CD4-positive, alpha-beta T cell (primary cell): ENCODE data around the gene EARS2. TPM values are rescaled to one million over a fixed set of nuclear protein-coding genes. Genes with fewer than 3 reads are reported as not detected.

Experiments used
- ATAC-seq: fragments of 200-7000 bp; cut with Tn5 transposase; one replicate; pipeline ENCODE4 v1.10.0; 2022; ENCODE audit warnings: mild to moderate bottlenecking; ENCODE audit not compliant: poor library complexity
- CTCF ChIA-PET: fragments of 350-600 bp; sonication (Branson Sonifier 250); formaldehyde crosslinking; loops from one replicate; lab custom pipeline; 2021; ENCODE audit warnings: antibody characterized with exemption, inconsistent platforms; lab: Charles Lee
- POLR2A ChIA-PET: fragments of 350-600 bp; sonication (Branson Sonifier 250); formaldehyde crosslinking; loops from one replicate; lab custom pipeline; 2021; ENCODE audit warnings: antibody characterized with exemption, inconsistent platforms; lab: Charles Lee
- DNase-seq, 14 experiments: peaks; one replicate each; pipeline ENCODE4 v3.0.0-alpha.2; 2013 to 2020; ENCODE audit warnings: mixed read lengths in 2 of 14
- H3K27ac ChIP-seq, 2 donors: one replicate each; pipeline versions ENCODE4 v1.5.1 to v1.7.0; 2013; ENCODE audit warnings: low read length in 2 of 2, low read depth in 1 of 2, mild to moderate bottlenecking in 1 of 2
- H3K27me3 ChIP-seq, 2 experiments: 1 replicate in 1 of 2; 2 replicates in 1 of 2; pipeline versions ENCODE4 v1.6.1 to v1.7.0; 2013; ENCODE audit warnings: low read length in 2 of 2, control low read depth in 1 of 2, mild to moderate bottlenecking in 1 of 2, moderate library complexity in 1 of 2; ENCODE audit not compliant: insufficient read depth in 2 of 2, control insufficient read depth in 1 of 2
- H3K36me3 ChIP-seq: one replicate; pipeline ENCODE4 v1.6.1; 2013; ENCODE audit warnings: low read length, control low read depth; ENCODE audit not compliant: insufficient read depth
- H3K4me1 ChIP-seq: one replicate; pipeline ENCODE4 v1.6.1; 2013; ENCODE audit warnings: low read length, control low read depth; ENCODE audit not compliant: insufficient read depth
- H3K4me3 ChIP-seq: one replicate; pipeline ENCODE4 v1.5.1; 2013; ENCODE audit warnings: mild to moderate bottlenecking, low read length, moderate library complexity
- H3K9me3 ChIP-seq, 2 experiments: 1 replicate in 1 of 2; 2 replicates in 1 of 2; pipeline versions ENCODE4 v1.6.1 to v1.7.0; 2013; ENCODE audit warnings: low read length in 2 of 2, mild to moderate bottlenecking in 2 of 2, control low read depth in 1 of 2, moderate library complexity in 1 of 2; ENCODE audit not compliant: control insufficient read depth in 1 of 2, insufficient read depth in 1 of 2
- H3K27ac Mint-ChIP-seq: one replicate; pipeline ENCODE4 v1.8.0; 2020; ENCODE audit warnings: mixed read lengths
- H3K27me3 Mint-ChIP-seq: one replicate; pipeline ENCODE4 v1.8.0; 2021; ENCODE audit warnings: mixed read lengths
- H3K36me3 Mint-ChIP-seq: one replicate; pipeline ENCODE4 v1.8.0; 2021; ENCODE audit warnings: low read depth, mixed read lengths
- H3K4me1 Mint-ChIP-seq: one replicate; pipeline ENCODE4 v1.8.0; 2021; ENCODE audit warnings: low read depth, mixed read lengths
- H3K4me3 Mint-ChIP-seq: one replicate; pipeline ENCODE4 v1.8.0; 2020; ENCODE audit warnings: mild to moderate bottlenecking, mixed read lengths
- H3K9me3 Mint-ChIP-seq: one replicate; pipeline ENCODE4 v1.8.0; 2020; ENCODE audit warnings: mixed read lengths
- intact Hi-C, 2 experiments: fragments of 100-400 bp; cut with DNase I in 1 of 2; cut with micrococcal nuclease in 1 of 2; formaldehyde crosslinking; loops; one replicate each; pipeline versions ENCODE4 v1.15.1 to v1.9.0; 2023 to 2025; cut with DNase I, micrococcal nuclease
- total RNA-seq, 174 experiments: library from RNA in 2 of 174; stranded (reverse) in 2 of 174; gene quantifications; one replicate each; pipeline ENCODE4 v1.2.3 and lab custom pipeline; 2021 to 2026
- TF ChIP-seq, protein P1 (sequence below): fragments of 200-600 bp; IDR thresholded peaks from one replicate; pipeline ENCODE4 v1.8.0; 2022; ENCODE audit warnings: antibody characterized with exemption, mild to moderate bottlenecking

The EARS2 gene
- total RNA-seq, 2 experiments from 2014 or later = 7.9 to 8.0 TPM

DNA sequence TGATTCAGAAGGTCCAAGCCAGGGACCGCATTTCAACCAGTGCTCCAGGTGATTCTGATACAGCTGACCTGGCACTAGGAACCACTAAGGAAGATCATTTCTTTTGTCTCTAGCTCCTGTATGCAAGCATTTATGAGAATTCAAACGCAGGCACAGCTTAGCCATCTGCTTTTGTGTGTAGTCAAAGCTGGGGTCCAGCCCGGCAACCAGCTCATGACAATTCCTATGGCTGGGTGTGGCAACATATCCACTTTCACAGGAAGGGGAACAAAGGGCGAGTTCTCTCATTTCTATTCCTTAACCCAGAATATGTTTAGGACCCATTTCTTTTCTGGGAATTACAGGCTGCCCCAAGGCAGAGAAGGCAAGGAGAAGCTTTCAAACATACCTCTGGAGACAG, 76.9 kb downstream of the EARS2 start:
- Mint-ChIP-seq H3K27me3 (no peaks in the 10 kb centered on the region), H3K4me3 (no peak overlapping the region), H3K9me3 (no peaks in the 10 kb centered on the region), H3K36me3 (peaks cover 92% of the 10 kb centered on the region), H3K27ac (peak overlapping the region; percentile 17), H3K4me1 (no peaks in the 10 kb centered on the region)
- DNase-seq (no peak), ATAC-seq (no peak)
- TF ChIP-seq, protein P1, sequence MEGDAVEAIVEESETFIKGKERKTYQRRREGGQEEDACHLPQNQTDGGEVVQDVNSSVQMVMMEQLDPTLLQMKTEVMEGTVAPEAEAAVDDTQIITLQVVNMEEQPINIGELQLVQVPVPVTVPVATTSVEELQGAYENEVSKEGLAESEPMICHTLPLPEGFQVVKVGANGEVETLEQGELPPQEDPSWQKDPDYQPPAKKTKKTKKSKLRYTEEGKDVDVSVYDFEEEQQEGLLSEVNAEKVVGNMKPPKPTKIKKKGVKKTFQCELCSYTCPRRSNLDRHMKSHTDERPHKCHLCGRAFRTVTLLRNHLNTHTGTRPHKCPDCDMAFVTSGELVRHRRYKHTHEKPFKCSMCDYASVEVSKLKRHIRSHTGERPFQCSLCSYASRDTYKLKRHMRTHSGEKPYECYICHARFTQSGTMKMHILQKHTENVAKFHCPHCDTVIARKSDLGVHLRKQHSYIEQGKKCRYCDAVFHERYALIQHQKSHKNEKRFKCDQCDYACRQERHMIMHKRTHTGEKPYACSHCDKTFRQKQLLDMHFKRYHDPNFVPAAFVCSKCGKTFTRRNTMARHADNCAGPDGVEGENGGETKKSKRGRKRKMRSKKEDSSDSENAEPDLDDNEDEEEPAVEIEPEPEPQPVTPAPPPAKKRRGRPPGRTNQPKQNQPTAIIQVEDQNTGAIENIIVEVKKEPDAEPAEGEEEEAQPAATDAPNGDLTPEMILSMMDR = no peak
- Histone ChIP-seq H3K36me3 (peaks cover 83% of the 10 kb centered on the region), H3K27me3 (no peaks in the 10 kb centered on the region), H3K27ac (no peak overlapping the region), H3K9me3 (no peaks in the 10 kb centered on the region), H3K4me3 (no peak overlapping the region), H3K4me1 (no peaks in the 10 kb centered on the region)
- intact Hi-C loops = no loop called here
- ChIA-PET CTCF (no interaction called here), POLR2A (no interaction called here)

DNA sequence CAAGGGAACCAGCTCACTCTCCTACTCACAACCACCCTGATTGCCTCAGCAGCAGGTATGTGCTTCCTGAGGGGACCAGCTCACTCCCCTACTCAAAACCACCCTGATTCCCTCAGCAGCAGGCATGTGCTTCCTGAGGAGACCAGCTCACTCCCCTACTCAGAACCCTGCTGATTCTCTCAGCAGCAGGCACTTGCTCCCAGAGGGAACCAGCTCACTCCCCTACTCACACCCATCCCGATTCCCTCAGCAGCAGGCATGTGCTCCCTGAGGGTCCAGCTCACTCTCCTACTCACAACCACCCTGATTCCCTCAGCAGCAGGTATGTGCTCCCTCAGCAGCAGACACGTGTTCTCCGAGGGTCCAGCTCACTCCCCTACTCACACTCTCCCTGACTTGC, 78.0 kb downstream of the EARS2 start:
- Mint-ChIP-seq H3K9me3 (no peaks in the 10 kb centered on the region), H3K4me3 (no peak overlapping the region), H3K4me1 (no peaks in the 10 kb centered on the region), H3K27ac (no peak overlapping the region), H3K36me3 (peaks cover 92% of the 10 kb centered on the region), H3K27me3 (no peaks in the 10 kb centered on the region)
- ChIA-PET POLR2A (no interaction called here), CTCF (no interaction called here)
- TF ChIP-seq, protein P1 = no peak
- Histone ChIP-seq H3K4me3 (no peak overlapping the region), H3K27me3 (no peaks in the 10 kb centered on the region), H3K36me3 (peaks cover 81% of the 10 kb centered on the region), H3K4me1 (no peaks in the 10 kb centered on the region), H3K27ac (no peak overlapping the region), H3K9me3 (no peaks in the 10 kb centered on the region)
- intact Hi-C loops = no loop called here
- DNase-seq (no peak), ATAC-seq (no peak)

DNA sequence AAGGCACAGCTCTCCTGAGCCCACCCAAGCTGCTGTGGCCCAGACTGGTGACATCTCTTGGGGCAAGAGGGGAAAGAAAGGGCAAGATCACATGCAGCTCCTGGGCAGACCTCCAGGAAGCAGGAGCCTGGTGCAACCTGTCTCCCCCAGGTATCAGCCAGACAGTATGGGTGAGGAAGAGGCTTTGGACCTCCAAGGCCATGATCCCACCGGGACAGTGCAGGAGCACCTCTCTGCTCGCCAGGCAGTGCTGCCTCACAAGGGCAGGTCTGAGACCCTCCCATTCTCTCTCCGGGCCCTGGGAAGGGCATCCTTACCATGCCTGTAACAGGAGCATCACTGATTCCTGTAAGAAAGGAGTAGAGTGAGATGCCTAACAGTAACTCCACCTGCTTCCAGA, 78.6 kb downstream of the EARS2 start:
- intact Hi-C loops = no loop called here
- H3K4me1 Mint-ChIP-seq = no peaks in the 10 kb centered on the region
- H3K9me3 ChIP-seq = no peaks in the 10 kb centered on the region
- no peaks in the 10 kb centered on the region for H3K4me1 ChIP-seq
- no peak overlapping the region for H3K27ac Mint-ChIP-seq
- POLR2A ChIA-PET = no interaction called here
- no peak overlapping the region for H3K4me3 ChIP-seq
- peaks cover 96% of the 10 kb centered on the region for H3K36me3 Mint-ChIP-seq
- DNase-seq (no peak), ATAC-seq (no peak)
- H3K27me3 Mint-ChIP-seq = no peaks in the 10 kb centered on the region
- CTCF ChIA-PET = no interaction called here
- H3K27me3 ChIP-seq = no peaks in the 10 kb centered on the region
- H3K4me3 Mint-ChIP-seq = no peak overlapping the region
- H3K9me3 Mint-ChIP-seq = no peaks in the 10 kb centered on the region
- H3K27ac ChIP-seq = no peak overlapping the region
- TF ChIP-seq, protein P1 = no peak
- H3K36me3 ChIP-seq = peaks cover 85% of the 10 kb centered on the region
